Right lung (tissue), 5 donors: ENCODE results near the gene BCL2L12. TPM values are rescaled to one million over a fixed set of nuclear protein-coding genes. Genes with fewer than 3 reads are reported as not detected.

ENCODE experiments used
- DNase-seq, 2 donors: peaks; one replicate each; pipeline ENCODE4 v3.0.0-alpha.2; 2013
- polyA plus RNA-seq, 5 donors: library from polyadenylated mRNA; unstranded; fragments of 120-200 nt; gene quantifications; one replicate each; pipeline versions ENCODE4 v1.2.1 to v1.2.3, GENCODE V29; 2013; ENCODE audit warnings: inconsistent platforms in 1 of 5, low replicate concordance in 1 of 5; ENCODE audit not compliant: insufficient read length in 5 of 5, insufficient read depth in 1 of 5

Gene BCL2L12
- polyA plus RNA-seq, 5 donors = 20.2 to 34.8 (median 24.7) TPM

GRCh38 chr19:49640113-49640898 is 25.4 kb upstream of the BCL2L12 start, which contains the start of gene RRAS:
RRAS (minus strand) TSS chr19:49640143; CDS start chr19:49640098, 45 bp downstream.
- DNase-seq = peak; percentile 100

GRCh38 chr19:49641688-49642491 is 23.8 kb upstream of the BCL2L12 start, which contains the start of gene SCAF1:
SCAF1 (plus strand) TSS chr19:49642209; CDS start chr19:49645027, 2,818 bp downstream.
- DNase-seq = peak; percentile 99 to 100

GRCh38 chr19:49642492-49643035 is 23.2 kb upstream of the BCL2L12 start:
- no peak for DNase-seq

- DNase-seq = no peak
Measured at GRCh38 chr19:49643466-49643865, 22.3 kb upstream of the BCL2L12 start.

- DNase-seq = no peak
Measured at GRCh38 chr19:49645592-49645991, 20.1 kb upstream of the BCL2L12 start.

GRCh38 chr19:49645995-49646394 is 19.7 kb upstream of the BCL2L12 start:
- DNase-seq = no peak

- no peak for DNase-seq
Measured at GRCh38 chr19:49646586-49646985, 19.1 kb upstream of the BCL2L12 start.

GRCh38 chr19:49651029-49651819 is 14.5 kb upstream of the BCL2L12 start:
- DNase-seq = no peak

- DNase-seq = no peak
Measured at GRCh38 chr19:49651820-49652550, 13.7 kb upstream of the BCL2L12 start.

GRCh38 chr19:49652551-49653465 is 12.9 kb upstream of the BCL2L12 start:
- DNase-seq = no peak

GRCh38 chr19:49653466-49653806 is 12.3 kb upstream of the BCL2L12 start:
- no peak for DNase-seq

- DNase-seq = no peak
Measured at GRCh38 chr19:49654581-49654980, 11.2 kb upstream of the BCL2L12 start.

GRCh38 chr19:49655570-49656455 is 9.9 kb upstream of the BCL2L12 start:
- no peak for DNase-seq

- DNase-seq = no peak
Measured at GRCh38 chr19:49656456-49657109, 9.2 kb upstream of the BCL2L12 start.

- no peak for DNase-seq
Measured at GRCh38 chr19:49657493-49658138, 8.1 kb upstream of the BCL2L12 start.

GRCh38 chr19:49658139-49658517 is 7.6 kb upstream of the BCL2L12 start:
- DNase-seq = no peak

- DNase-seq = no peak
Measured at GRCh38 chr19:49658566-49659442, 6.9 kb upstream of the BCL2L12 start.
